Activated CD4-positive, CD25-positive, alpha-beta regulatory T cell treated with anti-CD3 and anti-CD28 coated beads, Interleukin-2, amount 50 U/mL, for 16 hours (primary cell): ENCODE data around the gene IP6K3.

Experiments used
- DNase-seq: peaks from one replicate; pipeline ENCODE4 v3.0.0-alpha.2; 2020; ENCODE audit warnings: low read depth, low spot score

Gene IP6K3

DNA sequence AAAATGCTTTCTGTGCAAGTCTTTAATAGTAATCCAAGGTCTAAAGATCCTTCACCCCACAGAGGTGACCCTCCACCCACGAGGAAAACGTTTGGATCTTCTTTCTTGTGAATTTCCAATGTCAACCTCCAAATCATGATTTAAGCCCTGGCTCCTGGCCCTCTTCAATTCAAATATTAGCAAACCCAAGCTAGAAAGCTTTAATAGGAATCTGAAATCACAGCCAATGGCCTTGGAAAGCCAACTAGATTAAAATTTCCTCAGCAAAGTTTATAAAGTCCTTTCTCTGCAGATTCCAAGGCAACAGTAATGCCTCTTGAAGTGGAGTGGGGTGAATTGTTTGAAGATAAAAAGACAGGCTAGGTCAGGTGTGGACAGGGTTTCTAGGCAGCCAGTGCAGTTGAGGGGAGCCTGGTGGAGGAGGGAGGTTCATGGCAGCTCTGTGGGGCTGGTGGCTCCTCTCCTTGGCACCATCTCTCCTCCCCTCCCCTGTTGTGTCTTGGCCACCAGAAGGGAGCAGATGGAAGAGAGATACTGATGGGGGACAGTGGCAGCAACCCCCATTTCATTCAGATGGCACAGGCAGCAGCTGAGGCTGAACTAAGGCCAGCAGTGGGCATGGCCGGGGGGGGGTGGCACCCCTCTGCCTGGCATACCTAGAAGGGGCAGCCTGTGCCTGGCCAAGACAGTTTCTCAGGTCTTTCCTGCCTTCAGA is 23.2 kb downstream of the IP6K3 start:
- no peak for DNase-seq

DNA sequence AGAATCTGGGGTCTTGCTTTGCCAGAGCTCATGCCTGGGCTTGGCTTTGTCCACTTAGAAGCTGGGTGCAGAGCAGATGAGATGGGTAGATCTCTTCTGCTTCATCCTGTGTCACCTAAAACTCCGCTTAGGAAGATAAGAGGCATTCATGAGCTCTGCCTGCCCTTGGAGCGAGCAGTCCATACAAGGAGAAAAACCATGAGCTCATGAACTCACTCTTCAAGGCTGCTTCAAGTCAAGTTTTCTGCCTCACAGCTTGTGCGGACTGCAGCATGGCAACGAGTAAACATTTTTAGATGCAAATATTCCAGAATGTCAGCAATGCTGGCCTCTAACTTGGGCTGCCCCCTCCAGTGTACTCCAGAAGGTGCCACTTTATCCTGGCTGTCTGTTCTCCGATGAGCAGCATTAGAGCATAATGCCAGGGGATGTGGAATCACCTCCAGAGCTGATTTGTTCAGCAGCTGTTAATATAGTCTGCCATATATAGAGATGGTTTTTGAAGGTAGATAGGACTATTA is 24.5 kb downstream of the IP6K3 start:
- DNase-seq: no peak

DNA sequence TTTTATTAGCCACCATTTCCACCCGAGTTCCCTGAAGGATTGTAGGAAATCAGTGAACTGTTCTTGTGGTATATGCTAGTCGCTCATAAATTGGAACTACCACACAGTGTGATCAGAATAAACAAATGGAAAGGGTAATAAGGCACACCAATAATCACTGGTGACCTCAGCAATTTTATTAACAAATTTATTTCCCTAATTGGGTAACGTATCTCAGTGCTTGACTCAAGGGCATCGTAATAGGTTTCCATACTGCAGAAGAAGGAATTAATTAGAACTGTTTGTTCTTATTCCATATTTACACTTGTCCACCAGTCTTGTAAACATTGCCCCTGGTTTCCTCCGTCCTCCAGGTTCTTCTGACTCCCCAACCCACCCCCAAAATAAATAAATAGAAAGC is 25.2 kb downstream of the IP6K3 start:
- no peak for DNase-seq

DNA sequence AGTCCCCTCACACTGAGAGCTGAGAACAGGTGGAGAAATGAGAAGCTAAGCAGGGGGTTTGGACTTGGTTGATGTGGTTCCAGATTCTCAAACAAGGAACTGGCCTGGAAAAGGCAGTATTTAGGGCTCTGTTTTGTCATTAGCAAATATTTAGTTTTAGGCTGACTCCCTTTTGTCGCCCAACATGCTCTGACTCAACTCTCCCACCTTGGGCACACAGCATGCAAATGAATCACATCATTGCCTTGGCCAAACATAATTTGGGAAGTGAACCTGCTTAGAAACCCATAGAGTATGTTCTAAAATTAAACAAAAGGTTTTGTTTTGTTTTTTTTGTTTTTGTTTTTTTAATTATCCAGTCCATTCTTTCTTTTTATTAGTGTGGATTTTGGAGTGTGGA is 25.7 kb downstream of the IP6K3 start:
- no peak for DNase-seq

DNA sequence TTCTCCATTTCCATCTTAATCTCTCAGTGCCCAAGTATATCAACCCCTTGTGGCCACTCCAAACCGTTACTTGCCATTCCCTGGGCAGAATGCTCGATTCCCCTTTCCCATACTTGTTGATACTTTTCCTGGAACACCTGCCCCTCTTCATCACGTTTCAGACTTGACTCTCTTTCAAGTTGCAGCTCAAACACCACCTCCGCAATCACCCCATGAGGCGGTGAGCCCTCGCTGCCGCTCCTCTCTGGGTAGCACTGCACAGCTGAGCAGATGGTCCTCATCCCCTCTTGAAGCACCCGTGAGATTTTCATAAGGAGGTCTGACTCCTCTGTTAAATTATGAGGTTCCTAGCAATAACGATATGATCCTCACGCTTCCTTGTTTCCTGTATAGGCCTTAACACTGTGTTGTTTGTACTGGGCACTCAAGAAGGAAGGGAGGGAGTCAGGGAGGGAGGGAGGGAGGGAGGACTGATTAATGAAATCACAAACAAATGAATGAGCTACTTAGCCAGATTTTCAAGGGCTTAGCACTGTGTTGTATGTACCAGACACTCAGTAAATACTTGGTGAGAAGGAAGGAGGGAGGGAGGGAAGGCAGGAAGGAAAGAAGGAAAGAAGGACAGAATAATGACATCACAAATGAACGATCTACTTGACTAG is 27.2 kb downstream of the IP6K3 start:
- DNase-seq: no peak

DNA sequence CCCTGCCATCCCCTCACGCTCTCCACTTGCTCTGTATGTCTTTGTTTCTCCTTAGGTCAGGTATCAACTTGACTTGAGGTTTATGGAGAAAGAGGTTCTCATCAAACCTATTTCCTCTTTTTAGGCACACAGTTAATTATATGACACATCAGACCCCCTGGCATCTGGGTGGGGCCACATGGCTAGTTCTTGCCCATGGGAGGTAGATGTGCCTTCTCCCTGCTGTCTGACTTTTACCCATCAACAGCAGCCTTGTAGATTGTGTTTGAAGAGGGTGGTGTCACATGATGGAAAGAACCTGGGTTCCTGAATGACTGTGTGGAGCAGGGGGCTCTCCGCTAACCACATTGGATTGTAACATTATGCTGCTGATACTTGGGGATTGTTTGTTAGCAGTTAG is 28.0 kb downstream of the IP6K3 start:
- no peak for DNase-seq

DNA sequence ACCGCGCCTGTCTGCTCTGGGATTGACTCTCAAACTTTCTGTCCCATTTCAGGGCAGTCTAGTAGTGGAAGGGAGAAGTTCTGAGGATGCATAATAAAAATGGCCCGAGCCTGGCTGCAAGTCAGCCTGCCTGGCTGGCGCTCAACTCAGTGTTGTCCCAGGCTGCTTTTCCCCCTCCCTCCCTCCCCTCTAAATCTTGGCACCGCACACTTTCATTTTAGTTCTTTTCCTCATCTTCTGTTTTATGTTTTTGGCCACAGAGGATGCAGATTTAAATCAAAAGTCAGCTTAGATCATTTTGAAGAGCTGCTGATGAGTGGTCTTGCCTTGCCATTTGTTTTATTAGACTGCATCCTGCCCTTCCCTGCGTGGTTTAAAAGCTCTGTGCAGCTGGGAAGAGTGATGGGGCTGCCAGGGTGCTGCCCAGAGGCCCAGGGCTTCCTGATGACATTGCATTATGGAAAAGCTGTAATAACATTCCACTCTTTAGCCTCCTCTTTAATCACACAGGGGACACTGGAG is 28.7 kb downstream of the IP6K3 start:
- no peak for DNase-seq

DNA sequence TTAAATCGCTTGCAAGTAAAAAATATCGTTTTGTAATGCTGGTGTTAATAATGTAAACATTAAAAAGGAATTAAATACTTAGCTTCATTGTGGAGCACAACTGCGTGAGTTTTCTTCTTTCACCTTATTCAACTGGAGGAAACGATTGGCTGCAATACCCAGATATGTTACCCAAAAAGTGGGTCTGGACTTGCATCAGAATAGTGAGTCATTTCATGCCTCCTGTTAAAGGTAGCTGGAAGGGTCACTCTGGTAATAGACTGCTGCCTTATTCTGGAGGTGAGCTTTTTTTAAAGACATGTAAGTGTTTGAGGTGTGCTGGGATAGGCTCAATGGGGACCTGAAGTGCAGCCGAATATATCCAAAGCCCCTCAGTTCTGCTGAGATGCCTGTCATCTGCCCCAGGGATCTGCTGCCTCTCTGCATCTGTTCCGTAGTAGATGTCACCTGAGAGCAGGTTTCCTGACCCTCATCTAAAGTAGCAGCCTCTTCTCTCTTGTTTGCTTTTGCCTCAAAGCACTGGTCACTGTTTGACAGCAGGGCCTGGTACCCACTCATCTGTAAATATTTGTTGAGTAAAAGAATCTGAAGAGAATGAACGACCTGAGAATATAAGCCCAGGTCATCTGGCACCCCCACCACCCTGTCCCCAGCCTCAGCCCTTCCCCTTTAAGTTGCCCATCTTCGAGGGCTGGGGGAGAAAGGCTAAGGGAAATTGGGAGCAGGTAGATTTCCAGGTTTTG is 29.6 kb downstream of the IP6K3 start:
- DNase-seq: no peak

DNA sequence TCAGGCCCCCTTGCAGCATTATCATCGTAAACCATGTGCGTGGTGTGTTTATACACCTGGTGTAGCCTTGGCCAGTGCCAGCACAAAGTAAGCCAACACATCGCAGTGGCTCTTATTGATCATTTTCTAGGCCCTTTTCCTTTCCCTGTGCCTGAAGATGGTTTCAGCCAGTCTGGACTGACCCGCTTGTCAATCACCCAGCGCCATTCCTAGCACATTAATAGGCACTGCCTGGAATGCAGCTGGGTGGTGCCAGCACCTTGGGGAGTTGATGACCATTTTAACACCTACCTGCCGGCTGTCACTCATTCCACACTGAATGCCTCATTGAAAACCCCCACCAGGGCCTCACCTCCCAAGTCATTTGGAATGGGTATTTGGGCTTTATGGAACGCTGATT is 30.3 kb downstream of the IP6K3 start:
- no peak for DNase-seq

DNA sequence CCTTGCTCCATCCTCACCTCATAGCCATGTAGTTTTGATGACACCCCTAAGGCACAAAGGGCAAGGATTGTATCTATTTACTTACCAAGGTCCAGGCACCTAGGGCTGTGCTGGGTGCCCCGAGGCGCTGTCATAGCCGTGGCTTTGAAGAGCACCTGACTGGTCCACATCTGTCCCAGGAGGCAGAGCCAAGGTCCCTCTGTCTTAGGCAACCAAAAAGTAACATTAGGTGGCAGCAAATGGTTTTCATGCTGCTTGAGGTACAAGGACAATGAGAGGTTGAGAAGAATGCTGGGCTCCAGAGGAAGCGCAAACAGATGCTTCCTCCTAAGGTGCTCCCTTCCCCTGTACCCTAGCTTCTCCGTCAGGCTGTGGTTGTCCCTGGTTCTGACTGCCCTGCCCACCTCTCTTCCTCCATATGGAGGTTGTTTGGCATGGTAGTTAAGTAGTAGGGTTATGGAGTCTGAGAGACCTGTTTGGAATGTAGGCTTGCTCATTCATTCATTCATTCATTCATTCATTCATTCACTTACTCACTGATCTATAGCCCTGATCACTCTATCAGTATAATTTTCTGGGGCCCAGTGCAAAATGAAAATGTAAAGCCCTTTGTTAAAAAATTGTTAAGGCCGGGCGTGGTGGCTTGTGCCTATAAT is 32.2 kb downstream of the IP6K3 start:
- DNase-seq: no peak

DNA sequence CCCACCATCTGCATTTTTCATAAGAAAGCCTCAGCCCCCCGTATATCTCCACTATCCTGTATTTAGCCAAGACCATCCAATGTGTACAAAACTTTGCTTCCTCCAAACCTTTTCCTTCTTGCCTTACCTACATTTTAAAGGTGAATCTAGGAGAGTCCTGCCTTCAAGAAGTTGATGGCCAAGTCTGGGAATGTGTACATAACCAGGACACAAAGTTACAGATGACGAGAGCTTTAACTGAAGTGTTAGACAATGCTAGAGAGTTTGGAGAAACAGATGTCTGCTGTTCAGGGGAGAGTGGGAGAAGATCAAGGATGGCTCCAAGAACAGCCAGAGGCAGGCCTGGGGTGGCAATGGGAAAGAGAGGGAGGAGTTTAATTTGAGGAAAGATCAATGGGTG is 32.9 kb downstream of the IP6K3 start:
- no peak for DNase-seq

DNA sequence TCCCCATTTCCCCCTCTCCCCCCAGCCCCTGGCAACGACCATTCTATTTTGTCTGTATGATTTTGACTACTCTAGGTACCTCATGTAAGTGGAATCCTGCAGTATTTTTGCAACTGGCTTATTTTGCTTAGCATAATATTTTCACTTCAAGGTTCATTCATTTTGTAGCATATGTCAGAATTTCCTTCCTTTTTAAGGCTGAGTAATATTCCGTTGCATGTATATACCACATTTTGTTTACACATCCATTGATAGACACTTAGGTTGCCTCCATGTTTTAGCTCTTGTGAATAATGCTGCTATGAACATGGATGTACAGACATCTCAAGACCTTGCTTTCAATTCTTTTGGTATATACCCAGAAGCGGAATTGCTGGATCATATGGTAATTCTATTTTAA is 33.8 kb downstream of the IP6K3 start:
- DNase-seq: no peak

DNA sequence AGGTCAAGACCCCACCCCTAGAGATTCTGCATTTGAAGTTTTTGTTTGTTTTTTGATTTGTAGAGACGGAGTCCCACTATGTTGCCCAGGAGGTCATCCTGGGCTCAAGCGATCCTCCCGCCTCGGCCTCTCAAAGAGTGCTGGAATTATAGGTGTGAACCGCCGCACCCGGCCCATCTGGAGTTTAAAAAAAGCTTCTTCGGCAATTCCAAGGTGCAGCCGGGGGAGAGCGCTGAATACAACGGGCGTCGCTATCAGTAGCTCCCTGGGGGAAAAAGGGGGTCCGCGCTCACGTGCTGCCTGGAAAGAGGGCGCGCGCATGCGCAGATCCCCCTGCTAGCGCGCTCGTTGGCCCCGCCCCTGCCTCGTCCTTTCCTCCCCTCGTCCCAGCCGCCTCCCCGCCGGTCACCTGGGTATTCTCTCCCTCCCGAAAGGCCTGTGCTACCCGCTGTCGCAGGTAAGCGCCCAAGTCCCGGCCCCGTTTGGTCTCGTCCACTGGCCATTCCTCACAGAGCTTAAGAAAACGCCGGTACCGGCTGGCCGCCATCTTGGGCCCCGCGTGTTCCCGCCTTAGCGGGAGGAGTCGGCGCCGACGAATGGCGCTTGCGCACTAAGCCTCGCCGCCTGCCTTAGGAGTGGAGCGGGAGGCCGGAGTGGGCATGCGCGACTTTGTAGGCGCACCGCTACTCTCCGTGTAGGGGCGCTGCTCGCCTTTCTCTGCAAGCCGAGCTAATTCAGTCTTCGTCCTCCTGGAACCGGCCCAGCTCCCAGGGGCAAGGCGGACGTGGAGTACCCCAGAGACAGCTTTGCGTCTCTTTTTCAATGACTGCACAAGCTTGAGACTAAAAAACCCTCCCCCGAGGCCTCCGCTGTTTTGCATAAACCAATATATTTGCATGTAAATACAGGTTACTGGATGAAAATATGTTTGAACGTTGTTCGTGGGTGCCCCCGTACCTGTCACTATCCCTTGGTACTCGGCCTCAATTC is 35.3 kb downstream of the IP6K3 start, which contains the start of gene UQCC2:
UQCC2 (minus strand) TSS at position 561 of the 990 bp plus-strand sequence; CDS start at position 547, 14 bp downstream.
- peak; percentile 93 for DNase-seq

DNA sequence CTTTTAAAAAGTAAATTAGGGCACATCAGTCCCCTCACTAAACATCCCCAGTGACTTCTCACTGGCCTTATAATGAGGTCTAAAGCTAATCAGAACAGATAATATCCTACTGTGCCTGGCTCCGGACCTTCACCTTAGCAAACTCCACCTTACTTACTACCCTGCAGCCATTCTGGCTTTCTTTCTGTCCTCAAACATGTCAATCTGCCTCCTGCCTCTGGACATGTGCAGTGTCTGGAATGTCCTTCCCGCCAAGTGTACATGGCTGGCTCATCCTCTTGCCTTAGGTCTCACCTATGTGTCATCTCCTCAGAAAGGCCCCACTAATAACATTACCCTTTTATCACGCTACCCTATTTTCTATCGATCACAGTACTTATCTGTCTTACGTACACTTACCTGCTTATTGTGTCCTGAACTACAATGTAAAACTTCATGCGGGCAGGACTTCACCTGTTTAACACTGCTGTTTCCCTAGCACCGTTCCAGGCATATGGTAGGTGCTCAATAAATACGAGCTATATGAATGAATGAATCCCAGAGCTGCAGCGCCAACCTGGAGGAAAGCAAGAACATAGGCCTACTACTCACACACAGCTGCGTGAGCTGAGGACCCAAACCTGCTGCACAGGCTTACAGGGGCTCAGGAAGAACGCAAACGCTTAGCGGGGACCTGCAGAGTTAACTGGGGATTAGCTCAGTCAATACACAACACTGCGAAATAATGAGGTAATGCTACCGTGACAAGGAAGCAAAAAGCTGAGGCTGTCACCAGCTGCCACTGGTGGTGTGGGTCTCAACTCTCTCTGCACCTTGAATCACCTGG is 36.2 kb downstream of the IP6K3 start:
- DNase-seq: no peak

DNA sequence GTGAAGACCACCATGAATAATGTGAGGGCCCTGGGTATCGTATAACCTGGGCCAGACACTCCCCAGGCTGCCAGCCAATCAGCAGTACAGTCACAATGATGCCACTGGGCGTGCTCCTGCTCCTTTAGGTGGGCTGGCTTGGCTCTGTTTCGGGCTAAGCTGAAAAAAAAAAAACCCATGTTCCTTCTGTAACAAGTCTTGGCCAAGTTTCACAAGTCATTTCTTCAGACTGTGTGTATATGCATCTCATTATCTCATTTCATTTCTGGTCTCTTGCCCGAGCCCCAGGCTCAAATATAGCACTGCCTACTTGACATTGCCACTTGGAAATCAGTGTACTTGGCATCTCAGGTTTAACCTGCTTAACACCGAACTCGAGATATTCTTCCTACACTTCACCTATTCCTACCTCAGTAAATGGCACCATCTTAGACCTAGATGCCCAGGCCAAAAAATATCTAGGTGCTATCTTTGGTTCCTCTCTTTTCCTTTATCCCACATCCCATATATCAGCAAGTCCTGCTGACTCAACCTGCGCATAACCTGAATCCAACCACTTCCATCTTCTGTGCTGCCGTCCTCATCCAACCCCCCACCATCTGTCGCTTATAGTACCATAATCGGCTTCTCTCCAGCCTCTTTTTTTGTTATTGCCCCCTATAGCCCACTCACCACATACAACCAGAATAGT is 37.0 kb downstream of the IP6K3 start:
- DNase-seq: no peak

DNA sequence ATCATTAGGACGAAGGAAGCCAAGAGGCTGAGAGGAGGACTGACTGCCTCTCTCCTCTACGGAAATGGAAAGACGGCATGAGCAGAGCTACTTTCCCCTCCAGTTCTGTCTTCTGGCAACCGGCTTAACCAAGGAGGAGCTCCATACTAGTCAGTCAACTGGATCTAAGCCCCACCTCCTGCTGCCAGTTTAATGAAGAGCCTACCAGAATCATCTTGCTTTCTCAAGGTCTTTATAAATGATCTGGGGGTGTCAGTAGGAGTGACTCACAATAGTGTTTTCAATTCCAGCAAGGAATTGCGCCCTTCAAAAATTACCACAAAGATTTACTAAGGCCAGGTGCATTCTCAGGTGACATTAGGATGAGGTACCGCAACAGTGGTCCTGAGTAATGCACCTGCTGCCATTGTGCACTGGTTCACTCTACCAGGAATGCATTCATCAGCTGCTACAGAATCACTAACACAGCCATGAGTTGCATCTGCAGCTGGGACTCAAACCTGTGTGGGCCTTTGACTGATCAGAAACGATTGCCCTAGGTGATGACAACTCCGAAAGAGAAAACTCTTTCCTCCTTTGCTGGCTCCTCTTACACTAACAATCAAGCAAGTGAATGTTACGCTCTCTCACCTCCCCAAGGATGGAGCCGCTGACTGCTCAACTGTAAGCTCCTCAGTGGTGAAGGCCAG is 38.0 kb downstream of the IP6K3 start:
- no peak for DNase-seq

DNA sequence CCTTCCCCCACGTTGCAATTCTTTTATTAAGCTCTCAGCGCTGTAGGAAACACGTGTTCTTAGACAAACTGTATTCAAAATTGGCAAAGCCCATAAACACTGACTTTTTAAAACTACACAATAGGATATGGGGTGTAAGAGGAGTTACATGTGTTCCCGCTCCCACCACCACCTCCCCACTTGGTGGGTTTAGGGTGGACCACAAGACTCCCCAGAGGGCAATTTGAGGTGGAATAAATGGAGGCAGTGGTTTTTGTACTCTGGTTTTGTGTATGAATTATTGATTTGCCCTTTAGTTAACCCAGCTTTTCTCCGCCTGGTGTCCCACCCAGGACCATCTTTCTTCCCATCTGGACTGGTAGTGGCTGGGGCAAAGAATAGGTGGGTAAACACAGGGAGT is 38.9 kb downstream of the IP6K3 start:
- DNase-seq: no peak

DNA sequence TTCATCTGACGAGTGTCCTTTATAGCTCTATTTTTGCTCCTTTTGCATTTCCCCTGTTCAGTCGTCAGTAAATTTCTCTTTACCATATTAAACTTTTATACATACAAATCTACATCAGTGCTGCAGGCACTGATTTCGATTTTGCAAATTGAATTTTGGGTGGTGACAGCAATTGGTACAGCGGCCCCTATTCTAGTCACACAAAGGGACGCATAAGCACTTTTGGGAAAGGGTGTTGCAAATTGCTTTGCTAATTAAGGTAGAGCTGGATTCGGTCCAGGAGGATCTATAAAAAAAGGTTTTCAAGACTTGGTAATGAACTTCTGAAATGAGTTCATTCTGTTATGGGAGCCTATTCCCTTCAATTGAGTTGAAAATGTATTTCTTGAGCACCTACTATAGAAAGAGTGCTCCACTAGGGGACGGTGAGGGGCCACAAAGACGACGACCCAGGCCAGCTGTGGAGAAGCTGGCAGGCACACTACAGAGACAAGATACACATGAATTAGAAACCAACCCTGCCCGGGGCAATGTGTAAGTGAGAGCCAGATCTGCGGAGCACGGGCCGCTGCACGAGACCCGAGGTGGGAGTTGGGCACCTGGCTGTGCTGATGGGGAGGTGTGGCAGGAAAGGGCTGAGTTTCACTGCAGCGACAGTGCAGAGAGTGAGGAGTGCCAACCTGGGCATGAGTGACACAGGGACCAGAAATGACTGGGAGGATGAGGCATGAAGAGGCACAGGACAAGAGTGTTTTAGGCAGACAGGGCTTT is 40.6 kb downstream of the IP6K3 start:
- DNase-seq: no peak
